ENCODE data around the gene ZNF519.

DNA sequence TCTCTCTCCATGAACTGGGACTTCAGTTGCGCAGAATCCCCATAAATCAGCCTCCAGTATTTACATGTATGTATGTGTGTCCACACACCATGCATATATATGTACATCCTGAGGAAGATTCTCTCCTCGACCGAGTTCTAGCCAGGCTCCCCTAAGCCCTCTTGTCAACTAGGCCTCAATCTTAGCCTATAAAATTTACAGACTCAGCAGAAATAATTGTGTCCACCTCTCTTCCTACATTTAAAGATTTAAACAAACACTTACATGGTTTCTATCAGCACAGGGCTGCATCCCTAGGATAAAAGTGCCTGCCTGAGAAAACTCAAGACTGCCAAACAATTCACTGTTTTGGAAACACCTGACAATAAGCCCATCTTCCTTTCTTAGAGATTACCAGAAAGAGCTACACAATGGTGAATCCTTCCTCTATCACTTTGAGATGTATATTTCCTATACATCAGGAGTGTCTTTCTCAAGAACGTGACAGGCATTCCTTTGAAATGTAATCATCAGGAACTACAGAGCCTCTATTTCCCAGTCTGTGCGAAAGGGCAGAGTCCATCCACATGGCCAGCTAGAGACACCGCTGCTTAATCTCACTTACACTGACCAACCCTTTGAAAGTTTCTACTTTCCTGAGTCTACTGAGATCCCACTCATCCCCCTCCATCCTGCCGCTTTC lies 39.5 kb downstream of the ZNF519 start:
- TF ChIP-seq, protein P1, sequence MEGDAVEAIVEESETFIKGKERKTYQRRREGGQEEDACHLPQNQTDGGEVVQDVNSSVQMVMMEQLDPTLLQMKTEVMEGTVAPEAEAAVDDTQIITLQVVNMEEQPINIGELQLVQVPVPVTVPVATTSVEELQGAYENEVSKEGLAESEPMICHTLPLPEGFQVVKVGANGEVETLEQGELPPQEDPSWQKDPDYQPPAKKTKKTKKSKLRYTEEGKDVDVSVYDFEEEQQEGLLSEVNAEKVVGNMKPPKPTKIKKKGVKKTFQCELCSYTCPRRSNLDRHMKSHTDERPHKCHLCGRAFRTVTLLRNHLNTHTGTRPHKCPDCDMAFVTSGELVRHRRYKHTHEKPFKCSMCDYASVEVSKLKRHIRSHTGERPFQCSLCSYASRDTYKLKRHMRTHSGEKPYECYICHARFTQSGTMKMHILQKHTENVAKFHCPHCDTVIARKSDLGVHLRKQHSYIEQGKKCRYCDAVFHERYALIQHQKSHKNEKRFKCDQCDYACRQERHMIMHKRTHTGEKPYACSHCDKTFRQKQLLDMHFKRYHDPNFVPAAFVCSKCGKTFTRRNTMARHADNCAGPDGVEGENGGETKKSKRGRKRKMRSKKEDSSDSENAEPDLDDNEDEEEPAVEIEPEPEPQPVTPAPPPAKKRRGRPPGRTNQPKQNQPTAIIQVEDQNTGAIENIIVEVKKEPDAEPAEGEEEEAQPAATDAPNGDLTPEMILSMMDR (IDR thresholded peaks at IDR 0.05; ENCODE audit: low read length): no peak
- no peak for TF ChIP-seq EZH2 (optimal IDR thresholded peaks at IDR 0.05; ENCODE audit: low read depth, low read length)
- TF ChIP-seq EZH2phosphoT487 (IDR thresholded peaks at IDR 0.05; ENCODE audit: low read length): no peak
